IPS-18a (cell line): ENCODE measurements around the gene CA5A.
"Not testable (repeated sequence)": the region's sequence is repeated elsewhere in the genome, so short reads cannot be mapped to it uniquely, and the experiment has no call there.

ENCODE experiments used
- H3K27ac ChIP-seq: one replicate; pipeline ENCODE4 v1.5.1; 2013; ENCODE audit warnings: low read length
- H3K27me3 ChIP-seq: one replicate; pipeline ENCODE4 v1.6.1; 2013; ENCODE audit warnings: mild to moderate bottlenecking, low read length; ENCODE audit not compliant: control insufficient read depth, insufficient read depth
- H3K36me3 ChIP-seq: one replicate; pipeline ENCODE4 v1.6.1; 2013; ENCODE audit warnings: low read depth, low read length; ENCODE audit not compliant: control insufficient read depth
- H3K4me1 ChIP-seq: one replicate; pipeline ENCODE4 v1.6.1; 2013; ENCODE audit warnings: low read depth, low read length; ENCODE audit not compliant: control insufficient read depth
- H3K4me3 ChIP-seq: one replicate; pipeline ENCODE4 v1.5.1; 2013; ENCODE audit warnings: low read length
- H3K9ac ChIP-seq: one replicate; pipeline ENCODE4 v1.6.1; 2013; ENCODE audit warnings: mild to moderate bottlenecking, low read length, moderate library complexity
- H3K9me3 ChIP-seq: one replicate; pipeline ENCODE4 v1.6.1; 2013; ENCODE audit warnings: low read depth, low read length; ENCODE audit not compliant: control insufficient read depth

CA5A gene

GRCh38 chr16:87945351-87946042 lies 9.2 kb upstream of the CA5A start:
- no peak overlapping the region for H3K27ac ChIP-seq

GRCh38 chr16:87942680-87943079 lies 6.4 kb upstream of the CA5A start:
- Histone ChIP-seq H3K27ac (no peak overlapping the region), H3K9me3 (no peaks in the 10 kb centered on the region), H3K9ac (no peak overlapping the region), H3K27me3 (no peaks in the 10 kb centered on the region), H3K36me3 (no peaks in the 10 kb centered on the region), H3K4me3 (no peak overlapping the region), H3K4me1 (peaks cover 10% of the 10 kb centered on the region)

More at GRCh38 chr16:87945351-87946042, 9.2 kb upstream of the CA5A start:
- H3K36me3 ChIP-seq: no peaks in the 10 kb centered on the region
- peaks cover 10% of the 10 kb centered on the region for H3K4me1 ChIP-seq
- H3K27me3 ChIP-seq: no peaks in the 10 kb centered on the region
- H3K4me3 ChIP-seq: no peak overlapping the region
- no peaks in the 10 kb centered on the region for H3K9me3 ChIP-seq
- no peak overlapping the region for H3K9ac ChIP-seq

GRCh38 chr16:87939562-87940423 lies 3.5 kb upstream of the CA5A start:
- Histone ChIP-seq H3K27me3 (no peaks in the 10 kb centered on the region), H3K27ac (no peak overlapping the region), H3K4me1 (peaks cover 1% of the 10 kb centered on the region), H3K4me3 (no peak overlapping the region), H3K9me3 (no peaks in the 10 kb centered on the region), H3K36me3 (no peaks in the 10 kb centered on the region), H3K9ac (no peak overlapping the region)

- no peaks in the 10 kb centered on the region for H3K4me1 ChIP-seq
- no peaks in the 10 kb centered on the region for H3K27me3 ChIP-seq
- no peaks in the 10 kb centered on the region for H3K36me3 ChIP-seq
Measured at GRCh38 chr16:87938412-87938949, 2.2 kb upstream of the CA5A start.

GRCh38 chr16:87937231-87937542 lies 858 bp upstream of the CA5A start:
- H3K4me3 ChIP-seq, H3K9ac ChIP-seq, H3K4me1 ChIP-seq, H3K36me3 ChIP-seq, H3K27ac ChIP-seq, H3K9me3 ChIP-seq, H3K27me3 ChIP-seq: not testable (repeated sequence)

More at GRCh38 chr16:87938412-87938949, 2.2 kb upstream of the CA5A start:
- Histone ChIP-seq H3K27ac (no peak overlapping the region), H3K9ac (no peak overlapping the region), H3K4me3 (no peak overlapping the region), H3K9me3 (no peaks in the 10 kb centered on the region)

- not testable (repeated sequence) for H3K36me3 ChIP-seq, H3K27ac ChIP-seq, H3K4me1 ChIP-seq, H3K9ac ChIP-seq, H3K27me3 ChIP-seq, H3K9me3 ChIP-seq, H3K4me3 ChIP-seq
Measured at GRCh38 chr16:87936016-87936374, 334 bp downstream of the CA5A start.

GRCh38 chr16:87934752-87935425 lies 1.4 kb downstream of the CA5A start:
- not testable (repeated sequence) for H3K27me3 ChIP-seq, H3K27ac ChIP-seq, H3K9ac ChIP-seq

GRCh38 chr16:87933140-87933495 lies 3.2 kb downstream of the CA5A start:
- H3K27me3 ChIP-seq: no peaks in the 10 kb centered on the region
- no peaks in the 10 kb centered on the region for H3K36me3 ChIP-seq
- H3K9ac ChIP-seq: no peak overlapping the region
- no peak overlapping the region for H3K27ac ChIP-seq
- H3K4me3 ChIP-seq: no peak overlapping the region
- H3K4me1 ChIP-seq: no peaks in the 10 kb centered on the region
- H3K9me3 ChIP-seq: no peaks in the 10 kb centered on the region

More at GRCh38 chr16:87934752-87935425, 1.4 kb downstream of the CA5A start:
- not testable (repeated sequence) for H3K9me3 ChIP-seq, H3K4me3 ChIP-seq, H3K36me3 ChIP-seq, H3K4me1 ChIP-seq

- H3K9me3 ChIP-seq, H3K36me3 ChIP-seq, H3K9ac ChIP-seq, H3K4me3 ChIP-seq, H3K27me3 ChIP-seq, H3K4me1 ChIP-seq, H3K27ac ChIP-seq: not testable (repeated sequence)
Measured at GRCh38 chr16:87932475-87933139, 3.7 kb downstream of the CA5A start.

GRCh38 chr16:87931504-87931903 lies 4.8 kb downstream of the CA5A start:
- no peak overlapping the region for H3K4me3 ChIP-seq

GRCh38 chr16:87930456-87930855 lies 5.9 kb downstream of the CA5A start:
- no peak overlapping the region for H3K4me3 ChIP-seq
- H3K27ac ChIP-seq: no peak overlapping the region
- no peaks in the 10 kb centered on the region for H3K27me3 ChIP-seq
- no peak overlapping the region for H3K9ac ChIP-seq
- no peaks in the 10 kb centered on the region for H3K4me1 ChIP-seq
- no peaks in the 10 kb centered on the region for H3K9me3 ChIP-seq
- no peaks in the 10 kb centered on the region for H3K36me3 ChIP-seq

More at GRCh38 chr16:87931504-87931903, 4.8 kb downstream of the CA5A start:
- Histone ChIP-seq H3K36me3 (no peaks in the 10 kb centered on the region), H3K27ac (no peak overlapping the region), H3K9me3 (no peaks in the 10 kb centered on the region), H3K4me1 (no peaks in the 10 kb centered on the region), H3K9ac (no peak overlapping the region), H3K27me3 (no peaks in the 10 kb centered on the region)
